A673 (cell line): ENCODE results near the gene PARVB. TPM values are rescaled to one million over a fixed set of nuclear protein-coding genes. Genes with fewer than 3 reads are reported as not detected.

Experiments used
- BruUV-seq: library from RNA; stranded (reverse); fragments of 400-500 nt; replicated peaks from 2 replicates; lab custom pipeline; 2021; lab: Mats Ljungman, UMichigan
- CTCF ChIA-PET: fragments of 300-600 bp; sonication (Branson Sonifier 250); formaldehyde crosslinking; loops from one replicate; lab custom pipeline; 2022; ENCODE audit warnings: antibody characterized with exemption; lab: Charles Lee
- POLR2A ChIA-PET: fragments of 300-600 bp; sonication (Branson Sonifier 250); formaldehyde crosslinking; loops from one replicate; lab custom pipeline; 2022; ENCODE audit warnings: antibody characterized with exemption; ENCODE audit not compliant: low non-redundant PET; lab: Charles Lee
- DNase-seq: peaks from one replicate; pipeline ENCODE4 v3.0.0-alpha.2; 2015; ENCODE audit warnings: low spot score
- H3K27ac ChIP-seq: fragments of 200-600 bp; sonication (generic); 2 replicates; pipeline ENCODE4 v1.5.1; 2016; ENCODE audit warnings: mixed run types, low read depth, mild to moderate bottlenecking, mixed read lengths, antibody characterized with exemption, low read length; ENCODE audit not compliant: poor library complexity, severe bottlenecking
- H3K27me3 ChIP-seq: fragments of 200-600 bp; sonication (generic); replicated peaks from 2 replicates; pipeline ENCODE4 v1.6.1; 2017; ENCODE audit warnings: mixed run types, low read depth, mild to moderate bottlenecking, mixed read lengths, antibody characterized with exemption, low read length; ENCODE audit not compliant: insufficient read depth, poor library complexity
- H3K36me3 ChIP-seq: fragments of 200-600 bp; sonication (generic); 2 replicates; pipeline ENCODE4 v1.6.1; 2016; ENCODE audit warnings: mixed run types, mild to moderate bottlenecking, mixed read lengths, antibody characterized with exemption, low read length; ENCODE audit not compliant: insufficient read depth, poor library complexity, severe bottlenecking
- H3K4me1 ChIP-seq: fragments of 200-600 bp; sonication (generic); 2 replicates; pipeline ENCODE4 v1.6.1; 2017; ENCODE audit warnings: mixed run types, mild to moderate bottlenecking, mixed read lengths, antibody characterized with exemption, low read length; ENCODE audit not compliant: insufficient read depth, poor library complexity, severe bottlenecking
- H3K4me3 ChIP-seq: fragments of 200-600 bp; sonication (generic); 2 replicates; pipeline ENCODE4 v1.5.1; 2016; ENCODE audit warnings: low read depth, mixed run types, mild to moderate bottlenecking, mixed read lengths, low read length; ENCODE audit not compliant: poor library complexity, severe bottlenecking
- H3K9me3 ChIP-seq: fragments of 200-600 bp; sonication (generic); 2 replicates; pipeline ENCODE4 v1.6.1; 2016; ENCODE audit warnings: mixed run types, low read depth, mild to moderate bottlenecking, mixed read lengths, antibody characterized with exemption, low read length; ENCODE audit not compliant: poor library complexity, severe bottlenecking
- EZH2 ChIP-seq: fragments of 200-600 bp; sonication (generic); IDR thresholded peaks from 2 replicates; pipeline ENCODE4 v1.6.1; 2017; ENCODE audit warnings: borderline replicate concordance, low read depth, mild to moderate bottlenecking, mixed read lengths, antibody characterized with exemption, low read length; ENCODE audit not compliant: poor library complexity, severe bottlenecking
- intact Hi-C: fragments of 100-400 bp; cut with micrococcal nuclease; formaldehyde crosslinking; loops from one replicate; pipeline ENCODE4 v1.10.0; 2022; ENCODE audit not compliant: unreplicated experiment
- total RNA-seq: library from RNA; stranded (reverse); gene quantifications from 2 replicates; pipeline ENCODE4 v1.2.3, GENCODE V29; 2021
- TF ChIP-seq, protein P1 (sequence below): fragments of 300-800, 200-600 bp; sonication (generic); conservative IDR thresholded peaks from 2 replicates; pipeline ENCODE4 v1.5.1; 2017; ENCODE audit warnings: low read depth, mild to moderate bottlenecking, antibody characterized with exemption, low read length, moderate library complexity, mixed read lengths

PARVB gene
- total RNA-seq, 1 experiment from 2014 or later = 18.3 TPM

GRCh38 chr22:43996170-43996980 lies 27.7 kb upstream of the PARVB start:
- Histone ChIP-seq H3K9me3 (no peaks in the 10 kb centered on the region), H3K27me3 (no peaks in the 10 kb centered on the region), H3K4me3 (no peak overlapping the region), H3K4me1 (peaks cover 3% of the 10 kb centered on the region), H3K36me3 (peaks cover 47% of the 10 kb centered on the region), H3K27ac (no peak overlapping the region)
- DNase-seq = no peak
- ChIA-PET POLR2A (no interaction called here), CTCF (no interaction called here)
- no peak for TF ChIP-seq EZH2
- TF ChIP-seq, protein P1, sequence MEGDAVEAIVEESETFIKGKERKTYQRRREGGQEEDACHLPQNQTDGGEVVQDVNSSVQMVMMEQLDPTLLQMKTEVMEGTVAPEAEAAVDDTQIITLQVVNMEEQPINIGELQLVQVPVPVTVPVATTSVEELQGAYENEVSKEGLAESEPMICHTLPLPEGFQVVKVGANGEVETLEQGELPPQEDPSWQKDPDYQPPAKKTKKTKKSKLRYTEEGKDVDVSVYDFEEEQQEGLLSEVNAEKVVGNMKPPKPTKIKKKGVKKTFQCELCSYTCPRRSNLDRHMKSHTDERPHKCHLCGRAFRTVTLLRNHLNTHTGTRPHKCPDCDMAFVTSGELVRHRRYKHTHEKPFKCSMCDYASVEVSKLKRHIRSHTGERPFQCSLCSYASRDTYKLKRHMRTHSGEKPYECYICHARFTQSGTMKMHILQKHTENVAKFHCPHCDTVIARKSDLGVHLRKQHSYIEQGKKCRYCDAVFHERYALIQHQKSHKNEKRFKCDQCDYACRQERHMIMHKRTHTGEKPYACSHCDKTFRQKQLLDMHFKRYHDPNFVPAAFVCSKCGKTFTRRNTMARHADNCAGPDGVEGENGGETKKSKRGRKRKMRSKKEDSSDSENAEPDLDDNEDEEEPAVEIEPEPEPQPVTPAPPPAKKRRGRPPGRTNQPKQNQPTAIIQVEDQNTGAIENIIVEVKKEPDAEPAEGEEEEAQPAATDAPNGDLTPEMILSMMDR = no peak
- intact Hi-C loops = loop anchor here (5.0 to 10.0 kb wide), 2 partner anchors 86 to 358 kb away; no protein-coding TSS in a partner anchor
- BruUV-seq = no TSS peak

DNA sequence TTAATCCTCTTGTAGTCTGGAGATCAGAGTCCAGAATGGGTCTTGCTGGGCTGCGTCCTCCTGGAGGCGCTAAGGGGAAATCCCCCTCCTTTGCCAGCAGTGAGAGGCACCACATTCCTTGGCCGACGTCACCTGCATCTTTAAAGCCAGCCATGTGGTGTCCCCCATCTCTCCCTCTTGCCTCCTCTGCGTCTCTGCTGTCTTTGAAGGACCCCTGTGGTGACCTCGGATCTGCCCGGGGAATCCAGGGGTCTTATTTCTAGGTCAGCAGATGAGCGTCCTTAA lies 27.2 kb upstream of the PARVB start:
- ChIA-PET POLR2A (no interaction called here), CTCF (no interaction called here)
- Histone ChIP-seq H3K4me3 (no peak overlapping the region), H3K27me3 (no peaks in the 10 kb centered on the region), H3K9me3 (no peaks in the 10 kb centered on the region), H3K4me1 (peaks cover 3% of the 10 kb centered on the region), H3K36me3 (peaks cover 41% of the 10 kb centered on the region), H3K27ac (no peak overlapping the region)
- intact Hi-C loops = loop anchor here (5.0 to 10.0 kb wide), 2 partner anchors 85 to 358 kb away; no protein-coding TSS in a partner anchor
- DNase-seq = no peak
- TF ChIP-seq, protein P1 = no peak
- TF ChIP-seq EZH2 = no peak
- no TSS peak for BruUV-seq

- DNase-seq = no peak
- H3K9me3 ChIP-seq = no peaks in the 10 kb centered on the region
- TF ChIP-seq EZH2 = no peak
- TF ChIP-seq, protein P1 = no peak
- no peaks in the 10 kb centered on the region for H3K27me3 ChIP-seq
- CTCF ChIA-PET = no interaction called here
- POLR2A ChIA-PET = no interaction called here
- H3K4me1 ChIP-seq = peaks cover 3% of the 10 kb centered on the region
- peaks cover 25% of the 10 kb centered on the region for H3K36me3 ChIP-seq
- H3K4me3 ChIP-seq = no peak overlapping the region
- no peak overlapping the region for H3K27ac ChIP-seq
- BruUV-seq = no TSS peak
- intact Hi-C loops = loop anchor here (5.0 to 10.0 kb wide), 2 partner anchors 84 to 356 kb away; no protein-coding TSS in a partner anchor
Observed at GRCh38 chr22:43998679-43999264, 25.3 kb upstream of the PARVB start.
